Caco-2 (cell line): ENCODE results near the gene KLF1. TPM values are rescaled to one million over a fixed set of nuclear protein-coding genes. Genes with fewer than 3 reads are reported as not detected.

Source experiments
- BruUV-seq: library from RNA; stranded (reverse); fragments of 400-500 nt; replicated peaks from 2 replicates; lab custom pipeline; 2021; lab: Mats Ljungman, UMichigan
- CTCF ChIA-PET: fragments of 300-600 bp; sonication (Branson Sonifier 250); formaldehyde crosslinking; loops from one replicate; lab custom pipeline; 2022; ENCODE audit warnings: antibody characterized with exemption; lab: Charles Lee
- POLR2A ChIA-PET: fragments of 300-600 bp; sonication (Branson Sonifier 250); formaldehyde crosslinking; loops from one replicate; lab custom pipeline; 2022; ENCODE audit warnings: antibody characterized with exemption; lab: Charles Lee
- DNase-seq, 2 experiments: peaks; one replicate each; pipeline versions ENCODE4 v3.0.0 to v3.0.0-alpha.2; 2020 to 2022
- H3K27me3 ChIP-seq: replicated peaks from 2 replicates; pipeline ENCODE4 v1.6.0; 2011; ENCODE audit warnings: low read length; ENCODE audit not compliant: control insufficient read depth, insufficient read depth
- H3K36me3 ChIP-seq: 2 replicates; pipeline ENCODE4 v1.5.1; 2011; ENCODE audit warnings: low read length; ENCODE audit not compliant: control insufficient read depth, insufficient read depth
- H3K4me1 ChIP-seq: fragments of 250-450 bp; sonication (Bioruptor Pico); 2 replicates; pipeline ENCODE4 v1.5.1; 2020; ENCODE audit warnings: mild to moderate bottlenecking
- H3K4me3 ChIP-seq: 2 replicates; pipeline ENCODE4 v1.5.1; 2011; ENCODE audit warnings: low read depth, mild to moderate bottlenecking, control low read depth, low read length
- H3K9me3 ChIP-seq: fragments of 250-450 bp; sonication (Bioruptor Pico); 2 replicates; pipeline ENCODE4 v1.5.1; 2020; ENCODE audit warnings: mild to moderate bottlenecking, moderate library complexity
- H3K27ac Mint-ChIP-seq: one replicate; pipeline ENCODE4 v1.8.0; 2022; ENCODE audit warnings: mixed read lengths; ENCODE audit not compliant: unreplicated experiment
- H3K27me3 Mint-ChIP-seq: one replicate; pipeline ENCODE4 v1.8.0; 2022; ENCODE audit warnings: mixed read lengths; ENCODE audit not compliant: insufficient read depth, unreplicated experiment
- H3K36me3 Mint-ChIP-seq: one replicate; pipeline ENCODE4 v1.8.0; 2022; ENCODE audit warnings: mild to moderate bottlenecking, mixed read lengths; ENCODE audit not compliant: insufficient read depth, unreplicated experiment
- H3K4me1 Mint-ChIP-seq: one replicate; pipeline ENCODE4 v1.8.0; 2022; ENCODE audit warnings: low read depth, mixed read lengths; ENCODE audit not compliant: unreplicated experiment
- H3K4me3 Mint-ChIP-seq: one replicate; pipeline ENCODE4 v1.8.0; 2022; ENCODE audit warnings: mild to moderate bottlenecking, moderate library complexity, mixed read lengths; ENCODE audit not compliant: unreplicated experiment
- H3K9me3 Mint-ChIP-seq: one replicate; pipeline ENCODE4 v1.8.0; 2022; ENCODE audit warnings: mixed read lengths; ENCODE audit not compliant: unreplicated experiment
- intact Hi-C: fragments of 100-400 bp; cut with micrococcal nuclease; formaldehyde crosslinking; loops from one replicate; pipeline ENCODE4 v1.10.0; 2022; ENCODE audit not compliant: unreplicated experiment
- microRNA-seq: library from miRNA; unstranded; fragments of <30 nt; microRNA quantifications from one replicate; pipeline ENCODE4 v1.2.0, GENCODE V29; 2022
- total RNA-seq: library from RNA; stranded (reverse); gene quantifications from 2 replicates; pipeline ENCODE4 v1.2.3, GENCODE V29; 2022
- TF ChIP-seq, protein P1 (sequence below), 2 experiments: fragments of 200-600 bp in 1 of 2; IDR thresholded peaks; 1 replicate in 1 of 2; 2 replicates in 1 of 2; pipeline versions ENCODE4 v1.5.1 to v1.8.0; 2011 to 2022; ENCODE audit warnings: antibody characterized with exemption in 1 of 2, control low read depth in 1 of 2, inconsistent platforms in 1 of 2, low read depth in 1 of 2, low read length in 1 of 2, mild to moderate bottlenecking in 1 of 2, moderate library complexity in 1 of 2; ENCODE audit not compliant: insufficient read depth in 1 of 2, severe bottlenecking in 1 of 2, unreplicated experiment in 1 of 2

The KLF1 gene
- total RNA-seq, 1 experiment from 2014 or later: not detected

DNA sequence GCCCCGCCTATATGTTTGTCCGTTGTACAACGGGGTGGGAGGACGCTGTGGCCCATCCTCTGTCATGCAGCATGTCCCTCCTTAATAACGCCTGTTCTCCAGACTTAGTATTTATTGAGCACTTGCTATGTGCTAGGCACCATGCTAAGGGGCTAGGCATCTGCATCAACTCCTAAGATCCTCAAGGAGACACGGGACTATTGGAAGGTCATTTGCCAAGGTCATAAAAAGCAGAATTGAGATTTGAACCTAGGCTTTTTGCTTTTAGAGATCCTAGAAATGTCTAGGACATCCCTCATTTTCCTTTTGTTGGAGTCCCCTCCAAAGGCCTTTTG, 50.5 kb downstream of the KLF1 start:
- intact Hi-C loops: loop anchor here (5.0 kb wide), 1 partner anchor 34 kb away; the partner anchor contains the start of genes PRDX2 and THSD8
- no TSS peak for BruUV-seq
- CTCF ChIA-PET: no interaction called here
- no peaks in the 10 kb centered on the region for H3K9me3 Mint-ChIP-seq
- H3K27me3 Mint-ChIP-seq: peaks cover 18% of the 10 kb centered on the region
- peaks cover 11% of the 10 kb centered on the region for H3K36me3 Mint-ChIP-seq
- no peak overlapping the region for H3K27ac Mint-ChIP-seq
- TF ChIP-seq, protein P1, sequence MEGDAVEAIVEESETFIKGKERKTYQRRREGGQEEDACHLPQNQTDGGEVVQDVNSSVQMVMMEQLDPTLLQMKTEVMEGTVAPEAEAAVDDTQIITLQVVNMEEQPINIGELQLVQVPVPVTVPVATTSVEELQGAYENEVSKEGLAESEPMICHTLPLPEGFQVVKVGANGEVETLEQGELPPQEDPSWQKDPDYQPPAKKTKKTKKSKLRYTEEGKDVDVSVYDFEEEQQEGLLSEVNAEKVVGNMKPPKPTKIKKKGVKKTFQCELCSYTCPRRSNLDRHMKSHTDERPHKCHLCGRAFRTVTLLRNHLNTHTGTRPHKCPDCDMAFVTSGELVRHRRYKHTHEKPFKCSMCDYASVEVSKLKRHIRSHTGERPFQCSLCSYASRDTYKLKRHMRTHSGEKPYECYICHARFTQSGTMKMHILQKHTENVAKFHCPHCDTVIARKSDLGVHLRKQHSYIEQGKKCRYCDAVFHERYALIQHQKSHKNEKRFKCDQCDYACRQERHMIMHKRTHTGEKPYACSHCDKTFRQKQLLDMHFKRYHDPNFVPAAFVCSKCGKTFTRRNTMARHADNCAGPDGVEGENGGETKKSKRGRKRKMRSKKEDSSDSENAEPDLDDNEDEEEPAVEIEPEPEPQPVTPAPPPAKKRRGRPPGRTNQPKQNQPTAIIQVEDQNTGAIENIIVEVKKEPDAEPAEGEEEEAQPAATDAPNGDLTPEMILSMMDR (IDR thresholded peaks at IDR 0.05; ENCODE audit: insufficient read depth in 1 of 2, low read depth in 1 of 2, low read length in 1 of 2, severe bottlenecking in 1 of 2, unreplicated experiment in 1 of 2): no peak
- no peaks in the 10 kb centered on the region for H3K36me3 ChIP-seq
- H3K4me3 ChIP-seq: no peak overlapping the region
- peak overlapping the region; percentile 63 for H3K4me3 Mint-ChIP-seq
- no peak for DNase-seq
- H3K27me3 ChIP-seq: no peaks in the 10 kb centered on the region
- peaks cover 18% of the 10 kb centered on the region for H3K4me1 ChIP-seq
- POLR2A ChIA-PET: no interaction called here
- no peaks in the 10 kb centered on the region for H3K9me3 ChIP-seq
- peaks cover 14% of the 10 kb centered on the region for H3K4me1 Mint-ChIP-seq

DNA sequence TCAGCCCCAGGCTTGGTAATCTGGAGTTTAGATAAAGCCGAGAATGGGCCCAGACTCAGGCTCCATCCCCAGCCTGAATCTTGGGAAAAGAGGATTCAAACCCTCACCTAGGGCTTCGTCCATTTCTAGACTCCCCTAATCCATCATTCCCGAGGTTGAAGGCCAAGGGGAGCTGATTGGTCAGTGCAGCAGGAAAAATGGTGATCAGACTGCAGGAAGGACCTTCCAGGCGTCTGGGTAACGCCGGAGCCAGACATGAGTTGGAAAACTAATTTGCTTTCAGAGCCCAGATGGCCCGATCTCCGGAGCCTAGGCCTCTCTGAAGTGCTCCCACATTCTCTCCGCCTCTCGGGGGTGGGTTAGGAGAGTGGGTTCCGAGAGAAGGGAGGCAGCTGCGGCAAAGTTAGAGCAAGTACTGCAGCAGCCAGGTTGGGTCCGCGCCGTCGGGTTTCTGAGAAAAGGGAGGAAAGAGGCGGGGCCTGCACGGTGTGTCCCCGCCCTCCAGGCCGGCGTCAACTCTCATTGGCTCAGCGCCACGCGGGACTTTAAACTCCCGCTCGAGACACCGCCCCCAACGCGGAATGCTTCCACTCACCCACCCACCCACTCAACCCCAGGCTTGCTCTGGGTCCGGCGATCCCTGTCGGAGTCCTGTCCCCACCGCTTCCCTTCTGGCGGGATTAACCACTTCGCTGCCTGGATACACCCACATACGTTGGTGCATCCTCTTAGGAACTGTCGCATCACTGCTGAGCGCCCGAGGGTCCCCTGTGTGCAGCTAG, 51.8 kb downstream of the KLF1 start:
- POLR2A ChIA-PET: no interaction called here
- Mint-ChIP-seq H3K27me3 (peaks cover 21% of the 10 kb centered on the region), H3K4me3 (peak overlapping the region; percentile 63), H3K27ac (no peak overlapping the region), H3K36me3 (peaks cover 11% of the 10 kb centered on the region), H3K4me1 (peaks cover 14% of the 10 kb centered on the region), H3K9me3 (no peaks in the 10 kb centered on the region)
- BruUV-seq: no TSS peak
- peaks cover 16% of the 10 kb centered on the region for H3K4me1 ChIP-seq
- TF ChIP-seq, protein P1 (IDR thresholded peaks at IDR 0.05; ENCODE audit: insufficient read depth in 1 of 2, low read depth in 1 of 2, low read length in 1 of 2, severe bottlenecking in 1 of 2, unreplicated experiment in 1 of 2): no peak
- H3K27me3 ChIP-seq: no peaks in the 10 kb centered on the region
- no peak overlapping the region for H3K4me3 ChIP-seq
- no peaks in the 10 kb centered on the region for H3K36me3 ChIP-seq
- DNase-seq: peak; percentile 42 to 52
- intact Hi-C loops: loop anchor here (5.0 kb wide), 1 partner anchor 33 kb away; the partner anchor contains the start of genes PRDX2 and THSD8
- H3K9me3 ChIP-seq: no peaks in the 10 kb centered on the region
- CTCF ChIA-PET: no interaction called here

DNA sequence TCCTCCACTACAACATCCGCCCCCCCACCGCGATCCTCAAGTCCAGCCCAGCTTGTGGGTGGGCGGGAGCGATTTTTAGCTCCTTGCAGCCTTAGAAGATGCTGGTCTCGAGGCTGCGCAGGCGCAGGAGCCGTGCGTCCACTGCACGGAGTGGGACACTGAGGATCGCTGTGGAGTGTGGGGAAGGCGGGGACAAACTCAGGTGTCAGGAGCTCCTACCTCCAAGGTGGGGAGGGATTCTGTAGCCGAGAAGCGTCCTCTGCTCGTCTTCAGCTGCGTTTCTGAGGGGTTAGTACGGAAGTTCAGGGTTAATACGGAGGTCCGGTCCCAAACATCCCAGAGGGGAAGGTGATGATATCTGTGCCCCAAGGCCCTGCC, 52.4 kb downstream of the KLF1 start, which contains the start of gene RTBDN:
TSS of gene RTBDN (minus strand) at position 14 of the 378 bp plus-strand sequence. CDS start 4,600 bp downstream, outside the sequence.
- H3K36me3 Mint-ChIP-seq: peaks cover 11% of the 10 kb centered on the region
- Histone ChIP-seq H3K36me3 (no peaks in the 10 kb centered on the region), H3K27me3 (no peaks in the 10 kb centered on the region), H3K4me3 (peak within 1 kb of the TSS; percentile 66), H3K9me3 (no peaks in the 10 kb centered on the region), H3K4me1 (peaks cover 16% of the 10 kb centered on the region)
- DNase-seq: no peak
- peaks cover 20% of the 10 kb centered on the region for H3K27me3 Mint-ChIP-seq
- intact Hi-C loops: no loop called here
- CTCF ChIA-PET: interaction anchor here (0.6 kb wide), 1 partner anchor 34 kb away, joined by 3 read pairs; no protein-coding TSS in a partner anchor
- peaks cover 14% of the 10 kb centered on the region for H3K4me1 Mint-ChIP-seq
- H3K9me3 Mint-ChIP-seq: no peaks in the 10 kb centered on the region
- TF ChIP-seq, protein P1 (IDR thresholded peaks at IDR 0.05; ENCODE audit: insufficient read depth in 1 of 2, low read depth in 1 of 2, low read length in 1 of 2, severe bottlenecking in 1 of 2, unreplicated experiment in 1 of 2): no peak
- peak within 1 kb of the TSS; percentile 63 for H3K4me3 Mint-ChIP-seq
- POLR2A ChIA-PET: no interaction called here
- BruUV-seq: no TSS peak
- H3K27ac Mint-ChIP-seq: no peak within 1 kb of the TSS

Small RNA genes within 50 kb of the gene (microRNA-seq; reads per million reads assigned to microRNA genes)
- gene MIR5695 (not detected), gene MIR6794 (not detected)

Other genes starting within 250 kb of the KLF1 start
- 70.5 and 88.9 TPM in 2 replicates for gene MAN2B1, start 220.5 kb downstream of the KLF1 start, total RNA-seq
- gene WDR83, start 220.4 kb downstream of the KLF1 start, total RNA-seq: 17.5 and 20.4 TPM in 2 replicates
- gene DHPS, start 205.3 kb downstream of the KLF1 start, total RNA-seq: 76.3 and 76.4 TPM in 2 replicates
- 0.91 TPM in 1 of 2 replicates, not detected in the other for gene GNG14, start 199.2 kb downstream of the KLF1 start, total RNA-seq
- 8.3 and 10.6 TPM in 2 replicates for gene FBXW9, start 190.6 kb downstream of the KLF1 start, total RNA-seq
- 87.8 and 106 TPM in 2 replicates for gene TNPO2, start 163.3 kb downstream of the KLF1 start, total RNA-seq
- 164 and 169 TPM in 2 replicates for gene TRIR, start 152.5 kb downstream of the KLF1 start, total RNA-seq
- gene GET3, start 149.7 kb downstream of the KLF1 start, total RNA-seq: 55.0 and 57.1 TPM in 2 replicates
- 0.27 TPM in 1 of 2 replicates, not detected in the other for gene BEST2, start 135.4 kb downstream of the KLF1 start, total RNA-seq
- 74.2 and 80.4 TPM in 2 replicates for gene HOOK2, start 111.6 kb downstream of the KLF1 start, total RNA-seq
- gene JUNB, start 95.7 kb downstream of the KLF1 start, total RNA-seq: 16.4 and 19.4 TPM in 2 replicates
- gene PRDX2, start 85.4 kb downstream of the KLF1 start, total RNA-seq: 265 and 285 TPM in 2 replicates
- gene THSD8, start 85.1 kb downstream of the KLF1 start, total RNA-seq: 23.9 and 25.9 TPM in 2 replicates
- gene RNASEH2A, start 80.6 kb downstream of the KLF1 start, total RNA-seq: 30.9 and 37.6 TPM in 2 replicates
- not detected in 2 replicates for gene RTBDN, start 52.6 kb downstream of the KLF1 start, total RNA-seq
- gene MAST1, start 48.7 kb downstream of the KLF1 start, total RNA-seq: 0.79 and 0.91 TPM in 2 replicates
- gene DNASE2, start 5.8 kb downstream of the KLF1 start, total RNA-seq: 3.6 and 3.8 TPM in 2 replicates
- 31.4 and 32.4 TPM in 2 replicates for gene GCDH, start 4.0 kb upstream of the KLF1 start, total RNA-seq
- 2.0 and 2.3 TPM in 2 replicates for gene SYCE2, start 32.1 kb upstream of the KLF1 start, total RNA-seq
- 75.9 and 88.6 TPM in 2 replicates for gene FARSA, start 46.5 kb upstream of the KLF1 start, total RNA-seq
- gene CALR, start 51.4 kb upstream of the KLF1 start, total RNA-seq: 707 and 767 TPM in 2 replicates
- gene RAD23A, start 58.7 kb upstream of the KLF1 start, total RNA-seq: 102 and 112 TPM in 2 replicates
- gene GADD45GIP1, start 70.0 kb upstream of the KLF1 start, total RNA-seq: 39.3 and 42.7 TPM in 2 replicates
- gene DAND5, start 82.4 kb upstream of the KLF1 start, total RNA-seq: not detected in 2 replicates
- gene NFIX, start 108.3 kb upstream of the KLF1 start, total RNA-seq: 0.35 and 0.82 TPM in 2 replicates
- 0.35 and 0.59 TPM in 2 replicates for gene LYL1, start 215.7 kb upstream of the KLF1 start, total RNA-seq
- 42.6 and 46.4 TPM in 2 replicates for gene TRMT1, start 229.5 kb upstream of the KLF1 start, total RNA-seq
- gene NACC1, start 231.1 kb upstream of the KLF1 start, total RNA-seq: 89.6 and 92.7 TPM in 2 replicates